Posterior vena cava (tissue), 2 donors: ENCODE results near the gene LRRC4C. TPM values are rescaled to one million over a fixed set of nuclear protein-coding genes. Genes with fewer than 3 reads are reported as not detected.
"Not testable (repeated sequence)": the region's sequence is repeated elsewhere in the genome, so short reads cannot be mapped to it uniquely, and the experiment has no call there.

Experiments used
- DNase-seq: peaks from one replicate; pipeline ENCODE4 v3.0.0-alpha.2; 2020; ENCODE audit warnings: low spot score
- intact Hi-C, 2 donors: fragments of 100-400 bp; cut with DNase I; formaldehyde crosslinking; loops; one replicate each; pipeline versions ENCODE4 v1.14.1 to v1.14.2; 2022 to 2023
- total RNA-seq, 2 donors: library from RNA; stranded (reverse); fragmentation: NEBNext Ultra II Directional; extraction: Animal tissue kit (Norgen Biotek cat#: 25700); gene quantifications; one replicate each; pipeline ENCODE4 v1.2.1, GENCODE V29; 2021
- donor health status: DM: yes; HTN: yes; CAD: no.
- donor health status: DM: yes; HTN: yes; CAD: no.

The LRRC4C gene
- total RNA-seq, 2 donors from 2014 or later: 0.48 to 0.69 TPM

GRCh38 chr11:40647295-40647694 is 812.2 kb downstream of the LRRC4C start:
- no peak for DNase-seq

GRCh38 chr11:40642284-40642683 is 817.2 kb downstream of the LRRC4C start:
- no peak for DNase-seq
- intact Hi-C loops: no loop called here

More at GRCh38 chr11:40647295-40647694, 812.2 kb downstream of the LRRC4C start:
- intact Hi-C loops: loop anchor here in 1 of 2 donors (5.0 kb wide), 1 partner anchor 210 kb away; no protein-coding TSS in a partner anchor

GRCh38 chr11:40619654-40620053 is 839.8 kb downstream of the LRRC4C start:
- no peak for DNase-seq
- intact Hi-C loops: no loop called here

- no peak for DNase-seq
- intact Hi-C loops: no loop called here
Measured at GRCh38 chr11:40606800-40607199, 852.7 kb downstream of the LRRC4C start.

GRCh38 chr11:40602866-40603552 is 856.4 kb downstream of the LRRC4C start:
- intact Hi-C loops: no loop called here
- DNase-seq: no peak

- intact Hi-C loops: no loop called here
- no peak for DNase-seq
Measured at GRCh38 chr11:40597546-40598113, 861.8 kb downstream of the LRRC4C start.

GRCh38 chr11:40573254-40573891 is 886.1 kb downstream of the LRRC4C start:
- DNase-seq: no peak
- intact Hi-C loops: no loop called here

- intact Hi-C loops: no loop called here
- DNase-seq: no peak
Measured at GRCh38 chr11:40569947-40570531, 889.4 kb downstream of the LRRC4C start.

- no peak for DNase-seq
- intact Hi-C loops: no loop called here
Measured at GRCh38 chr11:40567392-40567791, 892.1 kb downstream of the LRRC4C start.

GRCh38 chr11:40544162-40544561 is 915.3 kb downstream of the LRRC4C start:
- DNase-seq: no peak
- intact Hi-C loops: no loop called here

- no peak for DNase-seq
- intact Hi-C loops: no loop called here
Measured at GRCh38 chr11:40542821-40543220, 916.6 kb downstream of the LRRC4C start.

GRCh38 chr11:40537734-40538133 is 921.7 kb downstream of the LRRC4C start:
- no peak for DNase-seq
- intact Hi-C loops: no loop called here

- peak; percentile 63 for DNase-seq
- intact Hi-C loops: not testable (repeated sequence)
Measured at GRCh38 chr11:40522080-40522479, 937.4 kb downstream of the LRRC4C start.

- intact Hi-C loops: no loop called here
- no peak for DNase-seq
Measured at GRCh38 chr11:40517122-40517521, 942.3 kb downstream of the LRRC4C start.

- intact Hi-C loops: no loop called here
- no peak for DNase-seq
Measured at GRCh38 chr11:40514124-40514523, 945.3 kb downstream of the LRRC4C start.

GRCh38 chr11:40513281-40513680 is 946.2 kb downstream of the LRRC4C start:
- intact Hi-C loops: no loop called here
- no peak for DNase-seq

- intact Hi-C loops: no loop called here
- no peak for DNase-seq
Measured at GRCh38 chr11:40508303-40508702, 951.1 kb downstream of the LRRC4C start.

GRCh38 chr11:40506226-40506625 is 953.2 kb downstream of the LRRC4C start:
- DNase-seq: no peak
- intact Hi-C loops: no loop called here

GRCh38 chr11:40491341-40491740 is 968.1 kb downstream of the LRRC4C start:
- intact Hi-C loops: no loop called here
- no peak for DNase-seq

GRCh38 chr11:40467771-40468170 is 991.7 kb downstream of the LRRC4C start:
- intact Hi-C loops: no loop called here
- DNase-seq: no peak
